CD4-positive, alpha-beta T cell treated with Interleukin-17A for 4 hours (primary cell): ENCODE measurements around the gene NETO1.

Source experiments
- DNase-seq: peaks from one replicate; pipeline ENCODE4 v3.0.0-alpha.2; 2020; ENCODE audit warnings: mixed read lengths

Gene NETO1

GRCh38 chr18:72843743-72844142 lies 24.0 kb downstream of the NETO1 start:
- no peak for DNase-seq

DNA sequence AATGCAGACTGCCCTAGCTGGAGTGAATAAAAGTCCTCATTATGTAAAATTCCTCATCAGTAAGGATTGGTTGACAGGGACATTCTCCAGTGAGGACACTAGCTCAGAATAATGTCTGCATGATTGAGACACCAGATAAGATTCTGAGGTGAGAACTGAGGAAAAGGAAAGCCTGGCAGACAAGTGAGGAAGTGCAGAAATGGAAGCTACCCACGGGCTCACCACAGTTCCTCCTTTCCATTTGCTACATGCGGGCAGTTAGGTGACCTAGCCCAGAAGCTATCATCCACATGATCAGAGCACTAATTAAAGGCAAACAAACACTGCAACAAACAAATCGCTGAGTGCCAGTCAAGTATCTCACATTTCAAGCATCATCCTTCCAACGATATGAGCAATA lies 27.7 kb downstream of the NETO1 start:
- no peak for DNase-seq

- DNase-seq: no peak
These were observed 33.1 kb downstream of the NETO1 start for GRCh38 chr18:72834731-72835130.

DNA sequence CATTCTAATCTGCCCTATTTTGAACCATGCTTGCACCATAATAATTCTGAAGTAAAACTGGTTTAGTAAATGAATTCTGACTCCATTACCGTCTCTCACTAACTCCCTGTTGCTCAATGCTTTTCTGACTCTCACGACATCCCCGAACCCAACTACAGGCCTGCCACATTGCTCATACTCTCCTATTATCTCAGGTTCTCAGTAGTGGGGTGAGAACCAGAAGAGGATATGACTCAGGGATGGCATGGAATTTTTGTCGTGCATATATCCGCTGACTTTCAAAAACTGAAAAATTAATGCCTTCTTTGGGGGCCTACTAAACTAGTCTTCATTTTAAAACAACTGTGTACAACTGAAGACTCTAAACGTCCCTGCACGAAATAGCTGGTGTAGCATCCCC lies 34.3 kb downstream of the NETO1 start:
- no peak for DNase-seq

- DNase-seq: no peak
These were observed 37.7 kb downstream of the NETO1 start for GRCh38 chr18:72830109-72830508.

- DNase-seq: no peak
These were observed 39.2 kb downstream of the NETO1 start for GRCh38 chr18:72828601-72829000.

GRCh38 chr18:72826736-72827135 lies 41.1 kb downstream of the NETO1 start:
- DNase-seq: no peak

DNA sequence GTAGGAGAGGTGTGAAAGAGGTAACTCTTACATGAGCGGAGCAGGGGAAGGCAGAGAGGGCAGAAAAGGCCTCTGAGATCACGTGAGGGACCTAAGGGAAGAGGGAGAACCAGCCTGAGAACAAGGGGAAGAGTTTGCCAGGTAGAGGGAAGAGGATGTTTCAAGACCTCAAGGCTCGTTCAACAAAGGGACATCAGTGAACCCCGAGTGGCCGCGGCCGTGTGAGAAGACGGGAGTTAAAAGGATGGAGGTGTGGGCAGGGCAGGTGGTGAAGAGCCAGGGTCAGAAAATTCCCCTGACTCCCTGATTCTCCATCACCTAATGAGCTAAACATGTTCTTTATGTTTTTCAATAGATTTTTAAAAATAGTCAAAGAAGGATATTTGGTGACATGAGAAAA lies 44.4 kb downstream of the NETO1 start:
- DNase-seq: no peak

- DNase-seq: no peak
These were observed 45.6 kb downstream of the NETO1 start for GRCh38 chr18:72822202-72822601.

DNA sequence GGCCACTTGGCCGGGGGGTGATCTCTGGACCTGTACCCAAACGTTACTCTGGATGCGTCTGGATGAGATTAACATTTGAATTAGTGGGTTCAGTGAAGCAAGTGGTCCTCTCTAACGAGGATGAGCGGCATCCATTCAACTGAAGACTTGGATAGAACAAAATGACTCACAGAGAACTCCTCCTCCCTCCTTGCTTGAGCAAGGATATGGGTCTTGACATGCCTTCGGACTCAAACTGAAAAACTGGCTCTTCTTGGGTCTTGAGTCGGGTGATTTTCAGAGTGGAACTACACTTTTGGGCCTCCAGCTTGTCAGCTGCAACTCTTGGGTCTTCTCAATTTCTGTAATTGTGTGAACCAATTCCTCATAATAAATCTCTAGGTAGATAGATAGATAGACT lies 47.2 kb downstream of the NETO1 start:
- no peak for DNase-seq

DNA sequence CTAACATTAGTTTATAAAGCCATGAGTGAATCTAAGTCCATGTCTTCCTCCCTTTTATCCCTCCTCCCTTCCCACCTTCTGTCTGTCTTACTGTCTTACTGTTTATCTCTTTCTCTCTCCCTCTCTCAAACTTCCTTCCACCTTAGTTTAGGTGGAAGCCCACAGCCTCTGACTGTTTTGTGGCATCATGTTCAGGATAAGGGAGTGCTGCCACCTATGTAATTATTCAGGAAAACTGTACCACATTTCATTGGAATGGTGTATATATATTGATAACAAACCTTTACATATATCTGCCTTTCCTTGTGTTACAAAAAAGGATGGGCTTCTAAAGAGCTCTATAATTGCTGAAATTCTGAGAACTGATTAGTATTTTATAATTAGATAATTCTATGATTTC lies 48.7 kb downstream of the NETO1 start:
- DNase-seq: no peak

- DNase-seq: no peak
These were observed 56.7 kb downstream of the NETO1 start for GRCh38 chr18:72811047-72811446.

DNA sequence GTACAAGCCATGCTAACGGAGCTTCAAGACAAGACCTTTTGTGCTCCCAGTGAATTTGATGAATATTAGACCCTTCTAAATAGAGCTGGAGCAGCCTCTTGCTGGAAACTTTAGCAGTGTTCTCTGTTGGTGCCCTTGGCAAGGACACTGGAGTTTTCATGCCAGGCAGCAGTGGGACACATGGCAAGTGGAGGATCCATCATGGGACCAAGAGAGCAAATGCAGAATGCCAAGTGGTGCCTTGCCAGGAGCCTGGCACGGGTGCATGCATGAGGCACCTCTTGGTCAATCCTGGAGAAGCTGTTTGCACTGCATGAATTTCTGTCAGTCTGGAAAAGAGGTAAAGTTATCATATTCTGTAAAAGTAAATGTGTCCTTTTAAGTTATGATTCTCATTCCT lies 59.1 kb downstream of the NETO1 start:
- no peak for DNase-seq

DNA sequence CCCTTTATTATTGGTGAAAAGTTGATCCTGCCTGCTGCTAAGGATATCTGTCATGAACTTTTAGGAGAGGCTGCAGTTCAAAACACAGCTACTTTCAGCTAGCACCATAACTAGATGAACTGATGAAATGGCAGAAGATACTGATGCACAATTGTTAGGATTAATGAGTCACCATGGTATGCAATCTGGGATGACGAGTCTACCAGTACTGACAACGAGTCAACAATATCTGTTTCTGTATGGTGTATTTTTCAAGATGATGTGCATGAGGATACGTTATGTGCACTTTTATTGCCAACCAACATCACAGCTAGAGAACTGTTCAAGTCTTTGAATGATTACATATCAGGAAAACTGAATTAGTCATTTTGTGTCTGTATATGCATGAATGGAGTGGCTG lies 68.7 kb downstream of the NETO1 start:
- no peak for DNase-seq

DNA sequence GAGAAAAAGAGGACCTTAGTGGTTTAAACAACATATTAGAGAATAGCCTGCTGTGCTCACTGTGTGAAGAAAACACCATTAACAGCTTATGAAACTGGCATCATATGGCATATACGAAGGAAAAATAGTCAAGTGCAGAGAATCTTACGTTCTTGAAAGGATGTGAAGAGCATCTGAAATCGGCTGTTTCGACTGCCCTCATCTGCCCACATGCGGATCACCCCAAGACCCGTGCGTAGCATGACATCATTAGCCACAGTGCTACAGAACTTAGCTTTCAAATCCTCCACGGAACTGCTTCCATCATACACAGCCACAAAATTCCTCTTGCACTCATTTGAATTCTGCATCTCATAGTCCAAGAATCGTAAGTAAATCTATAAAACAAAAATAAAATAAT lies 84.3 kb downstream of the NETO1 start:
- DNase-seq: no peak

DNA sequence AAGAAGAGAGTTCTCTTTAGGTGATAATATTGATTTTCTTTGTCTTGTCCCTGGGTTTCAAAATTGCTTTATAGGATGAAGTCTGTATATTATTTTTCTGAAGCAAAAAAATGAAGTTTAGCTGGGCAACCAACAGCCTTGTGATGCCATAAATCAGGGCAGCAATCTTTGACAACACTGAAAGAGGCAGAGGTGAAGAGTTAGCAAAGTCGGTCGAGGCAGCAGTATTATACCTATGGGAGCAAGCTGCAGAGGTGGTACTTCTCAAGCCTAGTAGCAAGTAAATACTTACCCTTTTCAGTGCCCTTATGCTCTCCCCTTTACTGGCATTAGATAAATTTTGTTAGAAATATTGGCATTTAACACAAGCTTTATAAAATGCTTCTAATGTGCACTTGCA lies 92.9 kb downstream of the NETO1 start:
- no peak for DNase-seq

GRCh38 chr18:72772916-72773315 lies 94.9 kb downstream of the NETO1 start:
- no peak for DNase-seq

- no peak for DNase-seq
These were observed 99.0 kb downstream of the NETO1 start for GRCh38 chr18:72768681-72769229.

DNA sequence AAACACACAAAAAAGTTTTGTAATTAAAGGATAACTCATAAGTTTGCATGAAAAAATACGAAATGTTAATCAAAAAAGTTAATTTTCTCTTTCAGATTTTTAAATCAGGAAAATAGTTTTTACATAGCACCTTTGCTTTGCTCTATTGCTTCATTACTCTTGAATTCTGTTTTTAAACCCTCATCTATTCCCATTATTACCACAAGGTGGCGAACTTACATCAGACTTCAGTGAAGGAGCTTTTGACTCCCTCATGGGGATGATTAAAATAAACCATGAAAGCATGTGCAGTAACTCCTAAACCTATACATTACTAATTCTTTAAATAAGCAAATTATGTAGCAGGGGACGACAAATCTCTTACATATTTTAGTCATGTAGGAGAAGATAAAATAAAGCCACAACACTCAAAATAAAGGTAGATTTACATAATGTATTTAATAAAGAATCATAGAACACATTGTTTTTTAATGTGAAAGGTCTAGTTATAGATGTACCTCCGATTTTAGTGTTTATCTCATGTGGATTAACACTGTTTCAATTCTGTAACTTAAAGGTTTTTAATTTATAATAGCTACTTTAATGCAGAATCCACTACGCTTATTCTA lies 105.2 kb downstream of the NETO1 start:
- no peak for DNase-seq

GRCh38 chr18:72752220-72752619 lies 115.6 kb downstream of the NETO1 start:
- no peak for DNase-seq

- no peak for DNase-seq
These were observed 125.8 kb downstream of the NETO1 start for GRCh38 chr18:72742002-72742401.

DNA sequence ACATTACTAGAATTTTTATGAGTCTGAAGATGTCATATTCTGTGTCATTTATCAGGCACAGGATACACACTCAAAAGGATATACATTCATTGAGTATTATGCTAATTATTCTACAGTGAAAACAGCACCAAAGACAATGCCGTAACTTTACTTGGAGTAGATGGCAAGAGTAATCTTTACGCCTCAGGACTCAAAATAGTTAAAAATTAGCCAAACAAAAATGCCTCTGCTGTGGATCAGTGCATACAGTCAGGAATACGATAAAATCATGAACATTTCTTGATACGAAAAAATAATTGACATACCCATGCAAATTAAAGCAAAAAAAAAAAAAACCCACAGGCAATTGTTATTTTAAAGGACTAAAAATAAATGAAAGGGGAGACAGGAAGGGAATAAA lies 129.7 kb downstream of the NETO1 start:
- no peak for DNase-seq

DNA sequence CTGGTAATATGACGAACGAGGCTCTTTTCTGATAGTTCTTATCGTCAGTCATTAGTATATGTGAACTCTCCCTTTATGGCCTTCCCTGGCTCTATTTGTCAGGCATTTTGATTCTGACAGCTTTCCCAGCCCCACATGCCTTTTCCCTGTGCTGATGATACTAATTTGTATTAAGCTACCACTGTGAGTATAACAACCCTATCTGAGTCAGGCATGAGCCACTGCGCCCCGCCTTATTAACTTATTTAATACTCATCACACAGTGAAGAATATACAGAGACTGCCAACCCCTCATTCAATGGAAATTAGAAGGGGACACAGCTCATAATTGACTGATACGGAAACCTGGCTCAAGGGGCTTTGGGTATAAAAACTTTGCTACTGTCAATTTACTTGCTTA lies 140.0 kb downstream of the NETO1 start:
- no peak for DNase-seq

DNA sequence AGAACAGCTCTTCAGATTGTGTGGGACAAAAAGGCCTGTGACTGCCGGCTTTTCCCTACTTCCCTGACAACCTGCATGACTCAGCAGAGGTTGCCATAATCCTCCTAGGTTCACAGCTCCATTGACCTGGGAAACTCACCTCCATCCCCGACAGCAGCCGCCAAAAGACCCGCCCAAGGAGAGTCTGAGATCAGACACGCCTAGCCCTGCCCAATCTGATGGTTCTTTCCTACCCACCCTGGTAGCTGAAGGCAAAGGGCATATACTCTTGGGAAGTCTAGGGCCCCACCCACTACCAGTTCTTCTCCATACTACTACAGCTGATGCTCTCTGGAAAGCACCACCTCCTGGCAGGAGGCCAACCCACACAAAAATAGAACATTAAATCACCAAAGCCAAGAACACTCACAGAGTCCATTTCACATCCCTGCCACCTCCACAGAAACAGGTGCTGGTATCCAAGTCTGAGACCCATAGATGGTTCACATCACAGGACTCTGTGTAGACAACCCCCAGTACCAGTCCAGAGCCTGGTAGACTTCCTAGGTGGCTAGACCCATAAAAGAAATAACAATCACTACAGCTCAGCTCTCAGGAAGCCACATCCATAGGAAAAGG lies 140.6 kb downstream of the NETO1 start:
- DNase-seq: no peak

DNA sequence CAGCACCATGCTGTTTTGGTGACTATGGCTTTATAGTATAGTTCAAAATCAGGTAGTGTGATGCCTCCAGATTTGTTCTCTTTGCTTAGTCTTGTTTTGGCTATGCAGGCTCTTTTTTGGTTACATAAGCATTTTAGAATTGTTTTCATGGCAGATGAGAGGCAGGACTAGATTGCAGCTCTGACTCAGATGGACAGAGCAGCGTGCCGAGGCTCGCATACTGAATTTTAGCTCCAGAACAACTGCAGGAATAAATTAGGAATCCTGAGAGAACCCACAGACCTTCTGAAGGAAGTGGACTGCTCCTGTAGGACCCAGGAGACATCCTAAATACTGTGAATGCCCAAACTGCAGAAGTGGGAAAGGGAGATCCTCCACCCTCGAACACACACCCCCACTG lies 141.6 kb downstream of the NETO1 start:
- no peak for DNase-seq
